Activated gamma-delta T cell treated with Interleukin-2 at 50 U/mL for 16 hours (primary cell): Measurements from ENCODE around the gene CEMIP.

Experiments
- DNase-seq: peaks from one replicate; pipeline ENCODE4 v3.0.0-alpha.2; 2020

Gene CEMIP

GRCh38 chr15:80902298-80902801, 123.2 kb downstream of the CEMIP start:
- no peak for DNase-seq

GRCh38 chr15:80904998-80905397, 125.8 kb downstream of the CEMIP start:
- no peak for DNase-seq

GRCh38 chr15:80906159-80906766, 127.1 kb downstream of the CEMIP start:
- DNase-seq, result no peak

GRCh38 chr15:80911821-80912220, 132.7 kb downstream of the CEMIP start:
- no peak for DNase-seq

GRCh38 chr15:80912673-80913072, 133.5 kb downstream of the CEMIP start:
- no peak for DNase-seq

GRCh38 chr15:80913541-80913940, 134.4 kb downstream of the CEMIP start:
- no peak for DNase-seq

GRCh38 chr15:80915472-80915871, 136.3 kb downstream of the CEMIP start:
- no peak for DNase-seq

- no peak for DNase-seq
These were observed 136.9 kb downstream of the CEMIP start for GRCh38 chr15:80916056-80916455.

GRCh38 chr15:80918196-80918783, 139.1 kb downstream of the CEMIP start:
- DNase-seq, result no peak

- no peak for DNase-seq
These were observed 141.1 kb downstream of the CEMIP start for GRCh38 chr15:80920271-80920699.

- no peak for DNase-seq
These were observed 142.7 kb downstream of the CEMIP start for GRCh38 chr15:80921736-80922410.

- no peak for DNase-seq
These were observed 144.5 kb downstream of the CEMIP start for GRCh38 chr15:80923668-80924067.

- no peak for DNase-seq
These were observed 145.1 kb downstream of the CEMIP start for GRCh38 chr15:80924278-80924677.

- no peak for DNase-seq
These were observed 146.5 kb downstream of the CEMIP start for GRCh38 chr15:80925597-80926059.

GRCh38 chr15:80926126-80926525, 147.0 kb downstream of the CEMIP start:
- DNase-seq, result no peak

GRCh38 chr15:80929225-80929624, 150.1 kb downstream of the CEMIP start:
- no peak for DNase-seq

GRCh38 chr15:80929689-80930088, 150.5 kb downstream of the CEMIP start:
- no peak for DNase-seq

GRCh38 chr15:80931191-80931590, 152.0 kb downstream of the CEMIP start:
- no peak for DNase-seq

- no peak for DNase-seq
These were observed 152.7 kb downstream of the CEMIP start for GRCh38 chr15:80931721-80932512.

GRCh38 chr15:80932513-80932815, 153.3 kb downstream of the CEMIP start:
- no peak for DNase-seq

- no peak for DNase-seq
These were observed 153.8 kb downstream of the CEMIP start for GRCh38 chr15:80932989-80933388.

- no peak for DNase-seq
These were observed 155.6 kb downstream of the CEMIP start for GRCh38 chr15:80934761-80935221.
